GM19043 (cell line): Measurements from ENCODE around the gene CEBPE.
A peak's percentile ranks its signal among the peaks of the same experiment; 100 is the strongest.
"Not testable (repeated sequence)": the region's sequence is repeated elsewhere in the genome, so short reads cannot be mapped to it uniquely, and the experiment has no call there.

Experiments
- ATAC-seq: cut with Tn5 transposase; IDR thresholded peaks from one replicate; pipeline ENCODE4 v1.9.1; 2021; ENCODE audit warnings: low read depth; ENCODE audit not compliant: unreplicated experiment

Gene CEBPE

DNA sequence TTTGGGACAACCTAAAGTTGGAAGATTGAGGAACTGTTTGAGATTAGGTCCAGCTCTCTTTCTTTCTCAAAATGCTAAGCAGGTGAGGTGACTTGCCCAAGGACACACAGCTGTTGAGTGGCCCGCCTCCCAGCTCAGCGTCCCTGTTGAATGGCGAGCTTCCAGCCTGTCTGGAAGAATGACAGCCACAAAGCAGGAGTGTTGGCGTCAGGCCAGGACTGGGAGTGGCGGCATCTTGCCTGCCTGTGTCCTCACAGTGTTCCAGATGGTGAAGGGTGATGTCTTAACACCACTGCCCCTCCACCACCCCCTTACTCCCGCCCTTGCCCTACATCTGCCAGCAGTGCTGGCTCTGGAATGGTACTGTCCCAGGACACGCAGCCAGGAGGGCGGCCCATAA is 4.4 kb upstream of the CEBPE start:
- no peak for ATAC-seq

DNA sequence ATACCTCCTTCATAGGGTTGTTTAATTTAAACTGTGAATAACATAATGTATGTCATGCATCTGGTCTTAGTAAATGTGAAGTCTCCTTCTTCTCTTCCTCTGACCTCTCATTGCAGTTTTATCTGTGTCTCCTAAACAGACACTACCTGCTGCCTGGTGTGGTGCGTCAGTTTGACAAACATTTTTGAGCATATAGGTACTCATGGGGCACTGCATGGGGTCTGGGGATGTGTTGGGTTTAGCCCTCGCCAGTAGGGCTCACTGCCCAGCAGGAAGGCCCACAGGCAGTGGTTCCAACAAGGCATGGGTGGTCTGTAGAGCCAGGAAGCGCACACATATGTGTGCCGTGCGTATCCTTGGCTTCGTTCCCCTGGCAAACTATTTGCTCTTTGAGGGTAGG is 3.0 kb upstream of the CEBPE start:
- no peak for ATAC-seq

DNA sequence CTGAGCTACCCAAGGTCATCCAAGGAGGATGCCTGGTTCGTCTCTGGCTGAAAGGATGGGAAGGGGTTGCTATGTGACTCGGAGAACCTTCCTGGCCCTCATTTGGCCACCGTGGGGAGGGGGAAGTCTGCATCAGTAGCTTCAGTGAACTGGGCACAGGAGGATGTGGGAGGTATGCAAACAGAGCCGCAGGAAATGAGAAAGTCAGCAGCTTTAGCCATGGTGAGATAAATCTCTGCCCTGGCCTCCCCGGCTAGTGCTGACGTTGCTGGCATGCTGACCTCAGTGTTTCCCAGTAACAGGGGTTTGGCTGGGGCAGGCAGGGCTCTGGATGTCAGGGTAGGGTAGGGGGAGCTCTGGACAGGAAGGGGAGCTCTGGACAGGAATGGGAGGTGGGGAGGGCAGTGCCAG is 2.3 kb upstream of the CEBPE start:
- no peak for ATAC-seq

DNA sequence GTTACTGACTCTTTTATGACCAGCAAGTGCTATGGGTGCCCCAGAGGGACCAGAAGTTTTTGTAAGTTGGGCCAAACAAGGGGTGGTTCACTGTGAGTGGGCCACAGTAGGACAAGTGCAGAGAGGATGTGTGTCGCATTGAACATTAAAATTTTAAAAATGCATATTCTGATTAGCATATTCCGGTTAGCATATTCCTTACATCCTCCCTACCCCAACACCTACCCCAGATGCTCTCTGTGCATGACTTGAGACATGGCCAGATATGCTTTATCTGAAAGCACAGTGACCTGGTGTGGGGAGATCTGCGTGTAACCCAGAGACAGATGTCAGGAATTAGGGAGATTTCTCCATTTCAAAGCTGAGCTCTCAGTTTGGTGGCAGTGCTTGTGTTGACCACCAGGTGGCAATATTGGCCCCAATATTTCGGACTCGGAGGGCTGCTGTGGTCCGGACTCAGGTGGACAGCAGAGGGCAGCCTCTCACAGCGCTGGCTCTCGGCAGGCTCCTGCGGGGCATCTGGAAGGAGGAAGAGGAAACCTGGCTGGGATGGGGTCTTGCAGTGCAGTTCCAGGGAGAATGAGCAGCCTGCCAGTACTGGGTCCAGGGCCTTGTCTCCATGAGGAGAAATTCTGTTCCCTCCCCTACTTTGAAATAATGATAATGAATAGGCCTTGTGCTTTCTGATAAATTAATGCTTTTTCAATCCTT is 1.6 kb upstream of the CEBPE start:
- peak; percentile 76 for ATAC-seq

DNA sequence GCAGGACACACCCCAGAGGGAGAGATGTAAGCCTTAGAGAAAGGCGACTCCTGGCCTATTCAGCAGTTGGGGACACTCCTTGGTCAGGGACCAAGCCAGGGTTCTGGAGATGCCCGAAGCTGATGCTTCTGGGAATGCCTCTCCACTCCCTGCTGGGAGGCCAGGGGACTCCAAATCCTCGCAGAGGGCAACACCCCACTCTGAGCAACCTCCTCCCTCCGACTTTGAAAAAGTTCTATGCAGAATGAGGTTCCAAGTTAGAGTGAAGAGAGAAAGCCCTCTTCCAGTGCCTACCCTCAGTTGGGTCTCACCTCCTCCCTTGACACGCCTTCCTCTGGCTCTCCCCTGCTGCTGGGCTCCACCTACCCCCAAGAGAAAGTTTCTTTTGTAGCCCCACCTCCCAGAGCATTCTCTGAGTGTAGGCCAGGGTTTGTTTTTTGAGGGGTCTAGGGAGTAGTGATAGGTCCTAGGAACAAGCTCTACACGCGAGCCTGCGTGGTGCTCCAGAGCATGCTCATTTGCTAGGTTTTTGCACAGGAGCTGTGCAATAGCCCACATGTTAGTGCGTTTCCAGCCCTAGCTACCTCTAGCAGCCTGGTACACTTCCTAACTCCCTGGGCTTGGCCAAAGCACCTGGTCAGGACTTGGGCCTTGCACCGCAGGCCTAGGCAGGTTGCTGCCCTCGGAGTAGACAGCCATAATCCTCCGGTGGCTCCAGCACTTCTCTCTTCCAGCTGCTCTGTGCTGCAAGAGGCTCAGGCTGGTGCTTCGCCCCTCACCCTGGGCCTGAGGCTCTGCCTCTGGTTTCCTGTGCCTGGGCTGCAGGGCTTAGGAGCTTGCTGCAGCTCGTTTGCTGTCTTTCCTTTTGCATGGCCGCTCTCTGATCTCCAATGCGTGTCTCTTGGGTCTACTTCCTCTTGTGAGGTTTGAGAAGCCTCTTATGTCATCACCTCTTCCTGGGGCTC is 590 bp upstream of the CEBPE start:
- ATAC-seq = no peak

DNA sequence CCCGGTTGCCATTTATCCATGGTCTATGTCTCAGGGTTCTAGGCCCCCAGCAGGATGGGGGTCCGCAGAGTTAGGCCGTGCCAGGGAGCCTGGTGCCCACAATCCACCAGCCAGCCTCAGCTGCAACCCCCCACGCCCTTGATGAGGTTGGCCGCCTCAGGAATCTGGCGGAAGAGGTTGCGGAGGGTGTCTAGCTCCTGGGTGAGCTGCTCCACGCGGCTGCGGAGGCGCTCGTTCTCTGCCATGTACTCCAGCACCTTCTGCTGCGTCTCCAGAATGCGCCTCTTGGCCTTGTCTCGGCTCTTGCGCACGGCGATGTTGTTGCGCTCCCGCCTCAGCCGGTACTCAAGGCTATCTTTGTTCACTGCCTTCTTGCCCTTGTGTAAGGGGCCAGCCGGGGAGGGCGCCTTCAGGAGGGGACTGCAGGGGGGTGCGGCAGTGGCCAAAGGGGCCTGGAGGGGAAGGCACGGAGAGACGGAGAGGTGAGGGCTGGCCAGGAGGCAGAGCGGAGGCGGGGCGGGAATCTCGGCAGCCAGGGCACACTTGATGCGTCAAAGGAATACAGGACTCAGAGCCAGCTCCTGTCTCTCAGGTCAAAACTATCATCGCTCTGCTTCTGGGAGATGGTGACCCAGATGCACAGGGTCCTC is 1.6 kb downstream of the CEBPE start:
- no peak for ATAC-seq

DNA sequence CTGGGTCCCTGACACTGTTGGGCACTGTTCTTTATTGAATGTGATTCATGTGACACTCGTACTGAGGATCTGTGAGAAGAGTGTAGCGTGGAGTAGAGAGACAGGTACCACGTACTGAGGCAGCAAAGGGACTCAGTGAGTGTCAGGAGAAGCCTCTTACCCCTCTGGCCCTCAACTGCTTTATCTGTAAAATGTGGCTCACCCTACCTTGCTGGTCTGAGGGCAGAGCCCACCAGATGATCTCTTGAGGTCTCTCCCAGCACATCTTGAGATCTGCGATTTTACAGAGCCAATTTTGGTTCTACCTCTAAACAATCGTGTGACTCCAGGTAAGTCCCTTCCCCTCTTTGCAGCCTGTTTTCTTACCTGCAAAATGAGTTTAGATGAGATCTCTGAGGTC is 3.1 kb downstream of the CEBPE start:
- no peak for ATAC-seq

DNA sequence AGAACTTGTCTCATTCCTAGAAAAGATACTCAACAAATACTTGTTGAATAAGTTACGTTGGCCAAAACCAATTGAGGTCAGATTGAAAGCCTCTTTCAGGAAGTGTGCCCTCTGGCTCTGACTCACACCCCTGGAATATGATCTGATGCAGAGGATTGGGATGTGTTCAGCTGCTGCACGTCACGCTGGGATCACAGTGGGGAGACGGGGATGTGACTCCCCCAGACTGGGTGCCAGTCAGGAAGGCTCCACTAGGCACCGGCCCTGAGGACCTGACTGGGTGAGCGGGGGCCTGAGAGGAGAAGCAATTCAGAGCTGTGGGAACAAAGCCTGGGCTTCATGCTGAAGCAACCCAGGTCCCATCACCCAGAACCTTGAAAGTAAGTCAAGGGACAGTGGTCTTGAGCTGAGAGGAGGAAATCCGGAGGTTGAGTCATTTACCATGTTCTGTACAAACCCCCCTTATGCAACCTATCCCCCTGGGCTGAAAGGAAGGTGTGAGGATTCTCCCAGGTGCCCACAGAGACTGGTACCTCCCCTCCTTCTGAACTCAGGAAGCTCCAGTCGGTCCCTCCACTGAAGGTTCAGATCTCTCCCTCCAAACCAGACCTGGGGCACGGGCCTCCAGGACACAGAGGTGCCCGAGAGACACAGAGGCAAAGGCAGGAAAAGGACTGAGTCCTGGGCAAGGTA is 3.9 kb downstream of the CEBPE start:
- ATAC-seq = no peak

DNA sequence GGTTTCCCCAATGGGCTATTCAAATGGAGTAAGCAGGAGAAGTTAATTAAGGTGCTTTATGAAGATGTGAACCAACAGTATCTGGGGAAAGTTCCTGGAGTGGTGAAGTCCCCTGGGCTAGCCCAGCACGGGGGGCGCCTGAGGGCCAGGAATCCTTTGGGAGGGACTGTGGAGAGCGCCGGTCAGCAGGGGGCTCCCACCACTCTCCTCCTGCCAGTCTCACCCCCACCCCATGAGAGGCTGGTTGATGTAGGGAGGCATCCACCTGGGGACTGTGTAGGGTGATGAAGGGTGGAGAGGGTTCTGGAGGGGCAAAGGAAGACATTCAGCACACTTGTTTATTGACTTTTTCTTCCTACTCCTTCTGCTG is 4.4 kb downstream of the CEBPE start:
- no peak for ATAC-seq

DNA sequence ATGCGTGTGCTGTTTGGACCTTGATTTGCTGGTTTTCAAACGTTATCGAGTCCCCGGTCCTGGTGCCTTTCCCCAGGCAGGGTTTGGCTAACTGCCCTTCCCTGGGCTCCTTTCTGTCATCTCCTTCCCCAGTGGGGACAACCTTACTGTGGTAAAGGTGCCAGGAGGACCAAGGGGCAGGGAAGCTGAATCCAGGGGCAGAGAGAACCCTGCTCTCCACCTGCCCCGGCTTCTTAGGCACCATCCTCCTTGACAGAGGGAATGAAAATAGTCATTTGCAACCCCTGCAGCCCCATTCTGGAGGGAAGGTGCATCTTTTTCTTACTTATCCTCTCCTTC is 5.0 kb downstream of the CEBPE start:
- no peak for ATAC-seq

DNA sequence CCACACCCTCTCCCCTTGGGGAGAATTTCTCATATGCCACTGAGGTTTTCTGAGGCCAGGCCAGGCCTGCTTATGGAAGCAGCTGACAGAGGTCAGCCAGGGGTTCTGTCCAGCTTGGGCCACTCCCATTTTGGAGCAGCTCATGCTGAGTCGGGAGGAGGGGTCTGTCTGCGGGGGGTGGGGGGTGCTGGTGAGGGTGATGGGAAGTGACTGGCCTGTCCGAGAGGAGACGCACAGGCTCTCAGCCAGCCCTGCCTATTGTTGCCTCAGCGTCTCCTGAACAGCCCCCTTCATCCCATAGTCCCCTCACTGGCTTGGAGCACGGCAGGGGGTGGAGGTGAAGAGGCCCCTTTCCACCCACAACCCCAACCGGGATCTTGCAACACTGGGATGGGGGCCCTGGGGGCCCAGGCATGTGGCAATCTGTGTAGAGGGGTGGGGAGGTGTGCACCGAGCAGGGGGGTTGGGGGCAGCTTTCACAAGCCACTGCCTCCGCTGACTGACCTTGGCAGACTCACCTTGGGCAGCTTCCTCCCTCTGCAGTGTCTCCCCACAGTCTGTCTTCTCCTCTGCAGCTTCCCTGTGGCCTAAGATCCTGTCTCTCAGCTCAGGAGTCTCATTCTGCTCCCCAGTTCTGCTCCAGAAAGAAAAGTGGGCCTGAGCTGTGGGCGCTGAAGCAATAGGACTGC is 5.5 kb downstream of the CEBPE start:
- no peak for ATAC-seq

DNA sequence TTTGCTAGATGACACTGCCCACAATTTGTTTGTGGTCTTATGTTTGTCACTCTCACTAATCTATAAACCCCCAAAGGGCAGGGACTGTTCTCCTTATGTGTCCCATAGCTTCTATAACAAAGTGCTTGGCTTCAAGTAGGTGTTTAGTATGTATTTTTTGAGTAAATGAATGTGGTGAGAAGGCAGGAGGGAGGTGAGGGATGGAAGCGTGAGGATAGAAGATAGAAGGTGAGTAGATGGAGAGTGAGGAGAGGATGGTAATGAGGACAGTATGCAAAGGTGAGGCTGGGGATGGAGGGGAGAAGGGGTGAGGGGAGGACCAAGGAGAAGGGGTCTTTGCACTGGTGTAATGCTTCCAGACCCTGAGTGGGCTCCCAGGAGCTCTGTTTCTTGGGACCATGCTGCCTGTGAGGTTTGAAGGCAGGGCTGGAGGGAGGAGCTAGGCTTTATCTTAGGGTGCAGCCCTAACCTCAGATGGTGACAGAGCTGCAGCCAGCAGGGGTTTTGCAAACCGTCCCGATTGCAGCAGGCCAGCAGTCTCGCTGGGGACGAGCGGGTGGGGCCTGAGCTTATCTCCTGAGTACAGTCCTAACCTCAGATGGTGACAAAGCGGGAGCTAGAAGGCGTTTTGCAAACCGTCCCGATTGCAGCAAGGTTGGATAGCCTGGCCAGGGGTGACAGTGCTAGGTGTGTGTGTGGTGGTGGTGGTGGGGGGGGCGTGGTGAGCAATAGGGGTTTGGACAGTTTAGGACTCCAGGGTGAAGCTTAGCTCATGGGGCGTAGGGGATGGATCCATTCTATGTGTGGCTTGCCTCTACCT is 6.5 kb downstream of the CEBPE start:
- no peak for ATAC-seq

DNA sequence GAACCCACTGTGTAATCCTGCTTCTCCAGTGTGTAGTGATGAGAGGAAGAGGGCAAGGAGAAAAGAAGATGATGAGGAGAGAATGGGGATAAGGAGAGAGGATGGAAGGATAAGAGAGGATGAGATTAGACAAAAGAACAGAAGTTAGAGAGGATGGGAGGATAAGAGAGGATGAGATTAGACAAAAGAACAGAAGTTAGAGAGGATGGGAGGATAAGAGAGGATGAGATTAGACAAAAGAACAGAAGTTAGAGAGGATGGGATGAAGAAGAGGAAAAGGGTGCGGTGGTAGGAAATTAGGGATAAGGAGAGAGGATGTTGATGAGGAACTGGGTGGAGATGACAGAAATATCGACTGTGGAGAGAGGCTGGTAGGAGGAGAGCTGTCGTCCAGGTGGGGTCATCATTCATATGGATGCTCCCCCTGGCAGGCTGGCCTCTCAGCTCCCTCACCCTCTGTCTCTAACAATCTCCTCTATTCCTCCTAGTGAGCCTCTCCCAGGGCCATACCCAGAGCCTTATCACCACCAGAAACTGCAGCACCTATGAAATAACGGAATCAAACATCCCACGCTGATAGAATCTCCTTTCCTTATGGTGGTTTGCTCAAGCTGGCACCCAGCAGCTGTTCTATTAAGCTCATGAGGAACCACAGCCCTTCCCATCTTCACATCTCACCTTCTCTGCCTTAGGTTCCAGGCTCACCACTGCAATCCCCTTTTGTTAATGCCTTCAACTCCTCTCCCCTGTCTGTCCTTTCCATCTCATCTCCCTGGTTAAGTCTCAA is 8.3 kb downstream of the CEBPE start:
- ATAC-seq = no peak

DNA sequence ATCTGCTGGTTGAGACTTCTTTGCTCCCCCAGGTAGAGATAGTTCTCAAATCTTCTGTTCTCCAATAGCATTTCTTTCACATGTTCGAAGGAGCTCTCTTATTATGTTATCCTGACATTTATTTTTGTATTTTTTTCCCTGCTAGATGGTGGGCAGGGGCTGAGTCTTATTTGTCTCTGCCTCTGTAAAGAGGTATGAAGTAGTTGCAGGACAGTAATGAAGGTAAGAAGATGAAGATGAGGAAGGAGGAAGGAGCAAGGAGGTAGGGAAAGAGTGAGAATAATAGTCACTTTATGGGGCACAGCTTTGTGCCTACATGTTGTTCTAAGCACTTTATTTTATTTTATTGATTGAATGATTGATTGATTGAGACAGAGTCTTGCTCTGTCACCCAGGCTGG is 9.3 kb downstream of the CEBPE start:
- ATAC-seq = no peak

DNA sequence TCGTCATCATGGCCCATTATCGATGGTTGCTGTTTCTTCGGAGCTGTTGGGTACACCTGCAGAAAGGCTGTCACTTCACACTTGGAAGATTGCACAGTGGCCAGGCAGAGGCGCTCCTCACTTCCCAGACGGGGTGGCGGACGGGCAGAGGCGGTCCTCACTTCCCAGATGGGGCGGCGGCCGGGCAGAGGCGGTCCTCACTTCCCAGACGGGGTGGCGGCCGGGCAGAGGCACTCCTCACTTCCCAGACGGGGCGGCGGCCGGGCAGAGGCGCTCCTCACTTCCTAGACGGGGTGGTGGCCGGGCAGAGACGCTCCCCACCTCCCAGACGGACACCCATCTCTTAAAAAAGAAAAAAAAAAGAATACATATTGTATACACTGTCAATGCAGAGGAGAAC is 10.9 kb downstream of the CEBPE start:
- not testable (repeated sequence) for ATAC-seq

DNA sequence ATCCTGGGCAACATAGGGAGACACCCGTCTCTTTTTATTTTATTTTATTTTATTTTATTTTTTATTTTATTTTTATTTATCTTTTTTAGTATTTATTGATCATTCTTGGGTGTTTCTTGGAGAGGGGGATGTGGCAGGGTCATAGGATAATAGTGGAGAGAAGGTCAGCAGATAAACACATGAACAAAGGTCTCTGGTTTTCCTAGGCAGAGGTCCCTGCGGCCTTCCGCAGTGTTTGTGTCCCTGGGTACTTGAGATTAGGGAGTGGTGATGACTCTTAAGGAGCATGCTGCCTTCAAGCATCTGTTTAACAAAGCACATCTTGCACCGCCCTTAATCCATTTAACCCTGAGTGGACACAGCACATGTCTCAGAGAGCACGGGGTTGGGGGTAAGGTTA is 11.4 kb downstream of the CEBPE start:
- ATAC-seq = not testable (repeated sequence)

DNA sequence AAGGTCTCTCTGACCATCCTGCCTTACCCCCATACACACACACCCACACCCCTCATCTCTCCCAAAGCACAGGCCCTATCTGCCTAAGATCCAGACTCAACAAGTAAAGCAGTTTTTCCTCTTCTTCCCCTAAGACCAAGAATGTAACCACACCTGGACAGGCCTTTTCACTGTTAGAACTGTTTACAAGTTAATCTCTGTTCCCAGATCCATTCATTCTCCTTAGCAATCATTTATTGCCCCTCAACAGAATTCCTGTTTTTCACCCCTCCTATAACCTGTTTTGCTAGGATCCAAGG is 12.4 kb downstream of the CEBPE start:
- no peak for ATAC-seq

DNA sequence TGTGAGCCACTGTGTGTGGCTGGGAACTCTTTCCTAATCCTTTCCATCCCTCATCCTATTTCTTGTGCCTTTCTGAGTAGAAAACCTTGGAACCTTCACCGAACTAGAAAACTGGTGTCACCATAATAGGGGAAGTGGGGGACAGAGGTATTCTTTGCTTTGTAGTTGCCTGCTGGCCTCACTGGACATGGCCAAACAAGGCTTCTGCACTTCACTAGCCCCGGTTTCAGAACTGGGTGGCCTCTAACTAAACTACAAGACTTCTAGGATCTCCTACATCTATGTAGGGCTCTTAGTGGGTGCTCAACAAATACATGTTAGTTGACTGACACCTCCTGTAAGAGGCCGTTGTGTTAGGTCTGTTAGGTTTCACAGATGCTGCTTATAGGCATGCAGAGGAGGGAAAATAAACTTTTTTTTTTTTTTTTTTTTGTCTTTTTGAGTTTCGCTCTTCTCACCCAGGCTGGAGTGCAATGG is 13.7 kb downstream of the CEBPE start:
- no peak for ATAC-seq
